GM12878 (cell line): ENCODE data around the gene SRSF10. TPM values are rescaled to one million over a fixed set of nuclear protein-coding genes. Genes with fewer than 3 reads are reported as not detected.

Source experiments
- ATAC-seq: fragments of 200-7000 bp; cut with Tn5 transposase; 3 replicates; pipeline ENCODE4 v1.9.1; 2020; ENCODE audit warnings: mild to moderate bottlenecking, moderate library complexity
- BruUV-seq: library from RNA; stranded (reverse); fragments of 400-500 nt; replicated peaks from 2 replicates; lab custom pipeline; 2021; lab: Mats Ljungman, UMichigan
- CTCF ChIA-PET: fragments of 300-600 bp; sonication (Branson Sonifier 250); formaldehyde crosslinking; extraction: SDS; loops from one replicate; lab custom pipeline; 2021; ENCODE audit warnings: inconsistent platforms; lab: Yijun Ruan, JAX
- POLR2A ChIA-PET: fragments of 350-600 bp; formaldehyde crosslinking; extraction: SDS; loops from one replicate; lab custom pipeline; 2021; ENCODE audit warnings: inconsistent platforms; lab: Charles Lee
- RAD21 ChIA-PET: fragments of 300-600 bp; sonication (Branson Sonifier 250); formaldehyde crosslinking; loops from one replicate; lab custom pipeline; 2023; ENCODE audit warnings: antibody characterized with exemption; ENCODE audit not compliant: unreplicated experiment; lab: Charles Lee
- SMC1A ChIA-PET: fragments of 300-600 bp; sonication (Branson Sonifier 250); formaldehyde crosslinking; loops from one replicate; lab custom pipeline; 2023; ENCODE audit not compliant: unreplicated experiment, uncharacterized antibody; lab: Charles Lee
- DNase-seq: peaks from one replicate; pipeline ENCODE4 v3.0.0-alpha.2; 2011; ENCODE audit warnings: low read depth, low spot score
- FAIRE-seq: peaks from 3 replicates; lab custom pipeline; 2011; peaks lifted over from hg19 to GRCh38; lab: Jason Lieb, UNC
- H2AFZ ChIP-seq: 2 replicates; pipeline ENCODE4 v1.6.0; 2011; ENCODE audit warnings: low read depth, low read length, control low read depth; ENCODE audit not compliant: control insufficient read depth
- H3K27ac ChIP-seq: 2 replicates; pipeline ENCODE4 v1.5.1; 2011; ENCODE audit warnings: control low read depth; ENCODE audit not compliant: control insufficient read depth, insufficient read depth
- H3K27me3 ChIP-seq, 2 experiments: replicated peaks in 1 of 2; 2 replicates each; pipeline versions ENCODE4 v1.6.0 to v1.6.1; 2011; ENCODE audit warnings: low read length in 1 of 2; ENCODE audit not compliant: control insufficient read depth in 2 of 2, insufficient read depth in 2 of 2
- H3K36me3 ChIP-seq, 2 experiments: 2 replicates each; pipeline ENCODE4 v1.5.1; 2011; ENCODE audit warnings: low read length in 1 of 2; ENCODE audit not compliant: control insufficient read depth in 2 of 2, insufficient read depth in 2 of 2
- H3K4me1 ChIP-seq: 2 replicates; pipeline ENCODE4 v1.6.1; 2011; ENCODE audit warnings: mild to moderate bottlenecking, low read length, moderate library complexity, mixed read lengths; ENCODE audit not compliant: control insufficient read depth, insufficient read depth
- H3K4me2 ChIP-seq: 2 replicates; pipeline ENCODE4 v1.6.0; 2011; ENCODE audit warnings: control low read depth; ENCODE audit not compliant: control insufficient read depth, insufficient read depth
- H3K4me3 ChIP-seq: fragments of 200-600 bp; sonication (generic); 2 replicates; pipeline ENCODE4 v1.5.1; 2016
- H3K79me2 ChIP-seq: 2 replicates; pipeline ENCODE4 v1.6.0; 2011; ENCODE audit warnings: low read length; ENCODE audit not compliant: control insufficient read depth, insufficient read depth
- H3K9ac ChIP-seq: 2 replicates; pipeline ENCODE4 v1.8.0; 2011; ENCODE audit warnings: low read length, control low read depth, mixed read lengths; ENCODE audit not compliant: control insufficient read depth, insufficient read depth
- H3K9me3 ChIP-seq: replicated peaks from 3 replicates; pipeline ENCODE4 v1.5.1; 2011; ENCODE audit warnings: mild to moderate bottlenecking, low read length; ENCODE audit not compliant: control insufficient read depth, insufficient read depth
- H4K20me1 ChIP-seq: 2 replicates; pipeline ENCODE4 v1.6.0; 2011; ENCODE audit not compliant: control insufficient read depth, insufficient read depth
- BCL11A ChIP-seq: IDR thresholded peaks from 2 replicates; pipeline ENCODE4 v1.6.1; 2011; ENCODE audit warnings: low read depth, low read length
- CHD1 ChIP-seq: IDR thresholded peaks from 2 replicates; pipeline ENCODE4 v1.6.1; 2012; ENCODE audit warnings: low read depth, low read length, improper control_type of control experiment
- EP300 ChIP-seq, 2 experiments: fragments of 150-350 bp in 1 of 2; IDR thresholded peaks; 2 replicates each; pipeline ENCODE4 v1.6.1; 2011 to 2012; ENCODE audit warnings: low read depth in 2 of 2, low read length in 2 of 2, borderline replicate concordance in 1 of 2, improper control_type of control experiment in 1 of 2, inconsistent platforms in 1 of 2; ENCODE audit not compliant: control insufficient read depth in 1 of 2
- JUNB ChIP-seq: IDR thresholded peaks from 2 replicates; pipeline ENCODE4 v1.6.1; 2016; ENCODE audit warnings: antibody characterized with exemption, mild to moderate bottlenecking
- JUND ChIP-seq: IDR thresholded peaks from 2 replicates; pipeline ENCODE4 v1.6.1; 2012; ENCODE audit warnings: low read depth, mild to moderate bottlenecking, low read length, improper control_type of control experiment, moderate library complexity
- NFYB ChIP-seq: IDR thresholded peaks from 2 replicates; pipeline ENCODE4 v1.6.1; 2011; ENCODE audit warnings: low read depth, mild to moderate bottlenecking, low read length, improper control_type of control experiment, moderate library complexity; ENCODE audit not compliant: insufficient read depth
- TARDBP ChIP-seq: IDR thresholded peaks from 2 replicates; pipeline ENCODE4 v1.6.1; 2016; ENCODE audit warnings: borderline replicate concordance
- ZNF207 ChIP-seq: fragments of 450-650 bp; IDR thresholded peaks from 2 replicates; pipeline ENCODE4 v1.6.1; 2014; ENCODE audit warnings: antibody characterized with exemption, mild to moderate bottlenecking, borderline replicate concordance
- WGBS: methylation state at CpG from one replicate; pipeline ENCODE4 v1.1.6; 2016; ENCODE audit warnings: low lambda C conversion rate; ENCODE audit not compliant: insufficient replicate concordance, insufficient coverage; ENCODE audit errors: missing lambda C conversion rate; 5-methylcytosine and 5-hydroxymethylcytosine counted together
- in situ Hi-C: fragments of 300-500 bp; cut with MboI; formaldehyde crosslinking; loops from 9 replicates; pipeline ENCODE4 v1.14.3; 2018; ENCODE audit warnings: mixed read lengths
- intact Hi-C: fragments of 100-400 bp; cut with micrococcal nuclease; formaldehyde crosslinking; loops from one replicate; pipeline ENCODE4 v1.14.2; 2022; ENCODE audit not compliant: unreplicated experiment
- polyA plus RNA-seq, 11 experiments: library from polyadenylated mRNA; depleted of rRNA in 4 of 11; unstranded in 6 of 11; stranded (reverse) in 5 of 11; fragments of >200 nt; fragmentation: Nextera tagmentation in 4 of 11; fragmentation: Illumina TruSeq in 1 of 11; extraction: Ambion mirVana in 4 of 11; extraction: Trizol in 1 of 11; gene quantifications; 1 replicate in 1 of 11; 2 replicates in 10 of 11; pipeline versions ENCODE4 v1.2.1 to v1.2.3, GENCODE V29; 2011 to 2016; ENCODE audit warnings: inconsistent platforms in 2 of 11, missing spikeins in 2 of 11, low read depth in 1 of 11
- total RNA-seq, 4 experiments: library from RNA; depleted of rRNA in 3 of 4; stranded (reverse); fragments of >200 nt in 3 of 4; fragmentation: Illumina TruSeq in 1 of 4; extraction: Trizol in 1 of 4; gene quantifications; 2 replicates each; pipeline versions ENCODE4 v1.2.1 to v1.2.3, GENCODE V29; 2013 to 2021
- TF ChIP-seq, protein P1 (sequence below): fragments of 450-650 bp; formaldehyde crosslinking; IDR thresholded peaks from 2 replicates; pipeline ENCODE4 v1.4.0; 2022; ENCODE audit warnings: mild to moderate bottlenecking, moderate library complexity

SRSF10 gene
- total and polyA plus RNA-seq, 10 of the 15 experiments (the other 5 are each of a cell fraction or from before 2014, with no cell fraction given): 157 to 279 (median 222) TPM

- ChIA-PET RAD21 (interaction anchor here (0.7 to 2.7 kb wide), 2 partner anchors 112 to 150 kb away, joined by 3 to 6 read pairs; no protein-coding TSS in a partner anchor), CTCF (no interaction called here), SMC1A (no interaction called here), POLR2A (no interaction called here)
- H3K9ac ChIP-seq: no peak overlapping the region
- no peak for FAIRE-seq
- no peaks in the 10 kb centered on the region for H3K9me3 ChIP-seq
- H3K36me3 ChIP-seq: no peaks in the 10 kb centered on the region
- ATAC-seq: no peak
- TF ChIP-seq NFYB (no peak), ZNF207 (no peak), EP300 (IDR thresholded peaks at IDR 0.05; ENCODE audit: borderline replicate concordance in 1 of 2, control insufficient read depth in 1 of 2, low read depth in 2 of 2, low read length in 2 of 2) (no peak), JUNB (no peak), BCL11A (no peak), TARDBP (no peak), CHD1 (no peak), JUND (no peak)
- TF ChIP-seq, protein P1, sequence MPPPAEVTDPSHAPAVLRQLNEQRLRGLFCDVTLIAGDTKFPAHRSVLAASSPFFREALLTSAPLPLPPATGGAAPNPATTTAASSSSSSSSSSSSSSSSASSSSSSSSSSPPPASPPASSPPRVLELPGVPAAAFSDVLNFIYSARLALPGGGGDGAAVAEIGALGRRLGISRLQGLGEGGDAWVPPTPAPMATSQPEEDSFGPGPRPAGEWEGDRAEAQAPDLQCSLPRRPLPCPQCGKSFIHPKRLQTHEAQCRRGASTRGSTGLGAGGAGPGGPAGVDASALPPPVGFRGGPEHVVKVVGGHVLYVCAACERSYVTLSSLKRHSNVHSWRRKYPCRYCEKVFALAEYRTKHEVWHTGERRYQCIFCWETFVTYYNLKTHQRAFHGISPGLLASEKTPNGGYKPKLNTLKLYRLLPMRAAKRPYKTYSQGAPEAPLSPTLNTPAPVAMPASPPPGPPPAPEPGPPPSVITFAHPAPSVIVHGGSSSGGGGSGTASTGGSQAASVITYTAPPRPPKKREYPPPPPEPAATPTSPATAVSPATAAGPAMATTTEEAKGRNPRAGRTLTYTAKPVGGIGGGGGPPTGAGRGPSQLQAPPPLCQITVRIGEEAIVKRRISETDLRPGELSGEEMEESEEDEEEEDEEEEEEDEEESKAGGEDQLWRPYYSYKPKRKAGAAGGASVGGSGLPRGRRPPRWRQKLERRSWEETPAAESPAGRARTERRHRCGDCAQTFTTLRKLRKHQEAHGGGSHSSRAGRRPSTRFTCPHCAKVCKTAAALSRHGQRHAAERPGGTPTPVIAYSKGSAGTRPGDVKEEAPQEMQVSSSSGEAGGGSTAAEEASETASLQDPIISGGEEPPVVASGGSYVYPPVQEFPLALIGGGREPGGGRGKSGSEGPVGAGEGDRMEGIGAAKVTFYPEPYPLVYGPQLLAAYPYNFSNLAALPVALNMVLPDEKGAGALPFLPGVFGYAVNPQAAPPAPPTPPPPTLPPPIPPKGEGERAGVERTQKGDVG: no peak
- H3K27me3 ChIP-seq: no peaks in the 10 kb centered on the region
- no peak overlapping the region for H2AFZ ChIP-seq
- intact Hi-C loops (no loop called here), in situ Hi-C loops (no loop called here)
- no peaks in the 10 kb centered on the region for H4K20me1 ChIP-seq
- no peaks in the 10 kb centered on the region for H3K79me2 ChIP-seq
- no peak overlapping the region for H3K4me3 ChIP-seq
- no peak overlapping the region for H3K27ac ChIP-seq
- H3K4me1 ChIP-seq: no peaks in the 10 kb centered on the region; the same call in 1 of the 2 replicates
- no peak overlapping the region for H3K4me2 ChIP-seq
- no TSS peak for BruUV-seq
- DNase-seq: no peak
- 97% methylated on average over 8 of the region's 8 CpGs for WGBS
These were observed 57.7 kb downstream of the SRSF10 start for GRCh38 chr1:23922321-23922943.
